HUES48 (cell line): ENCODE results near the gene TLE1.
A peak's percentile ranks its signal among the peaks of the same experiment; 100 is the strongest.
"Not testable (repeated sequence)": the region's sequence is repeated elsewhere in the genome, so short reads cannot be mapped to it uniquely, and the experiment has no call there.

Source experiments
- H3K27ac ChIP-seq: one replicate; pipeline ENCODE4 v1.7.0; 2013; ENCODE audit warnings: low read depth, low read length, inconsistent platforms
- H3K27me3 ChIP-seq: 2 replicates; pipeline ENCODE4 v1.6.1; 2013; ENCODE audit warnings: mild to moderate bottlenecking, low read length; ENCODE audit not compliant: control insufficient read depth, insufficient read depth
- H3K36me3 ChIP-seq: 2 replicates; pipeline ENCODE4 v1.6.1; 2013; ENCODE audit warnings: low read length; ENCODE audit not compliant: control insufficient read depth, insufficient read depth
- H3K4me1 ChIP-seq: 2 replicates; pipeline ENCODE4 v1.6.1; 2013; ENCODE audit warnings: mild to moderate bottlenecking, low read length; ENCODE audit not compliant: control insufficient read depth, insufficient read depth
- H3K4me3 ChIP-seq: 2 replicates; pipeline ENCODE4 v1.5.1; 2013; ENCODE audit warnings: mild to moderate bottlenecking, low read depth, low read length
- H3K9ac ChIP-seq: 2 replicates; pipeline ENCODE4 v1.6.1; 2013; ENCODE audit warnings: mild to moderate bottlenecking, low read depth, low read length, moderate library complexity
- H3K9me3 ChIP-seq: 2 replicates; pipeline ENCODE4 v1.6.1; 2013; ENCODE audit warnings: low read length; ENCODE audit not compliant: control insufficient read depth, insufficient read depth

The TLE1 gene

GRCh38 chr9:81717061-81717746, 27.9 kb upstream of the TLE1 start:
- Histone ChIP-seq H3K4me1 (peaks cover 21% of the 10 kb centered on the region), H3K4me3 (no peak overlapping the region; the same call in 1 of the 2 replicates), H3K36me3 (no peaks in the 10 kb centered on the region), H3K9me3 (no peaks in the 10 kb centered on the region), H3K9ac (no peak overlapping the region), H3K27me3 (no peaks in the 10 kb centered on the region), H3K27ac (peak overlapping the region; percentile 70)

DNA sequence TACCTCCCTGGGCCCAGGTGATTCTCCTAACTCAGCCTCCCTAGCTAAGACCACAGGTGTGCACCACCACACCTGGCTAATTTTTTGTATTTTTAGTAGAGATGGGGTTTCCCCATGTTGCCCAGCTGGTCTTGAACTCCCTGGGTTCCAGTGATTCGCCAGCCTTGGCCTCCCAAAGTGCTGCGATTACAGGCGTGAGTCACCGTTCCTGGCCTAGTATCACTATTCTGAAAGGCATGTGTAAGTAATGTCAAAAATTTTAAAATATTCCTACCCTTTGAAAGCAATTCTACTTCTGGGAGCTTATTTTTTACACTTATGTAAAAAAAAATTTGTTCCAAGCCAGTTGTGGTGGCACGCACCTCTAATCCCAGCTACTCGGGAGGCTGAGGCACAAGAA, 27.1 kb upstream of the TLE1 start:
- Histone ChIP-seq H3K4me1 (peaks cover 21% of the 10 kb centered on the region), H3K27ac (peak overlapping the region; percentile 70), H3K27me3 (no peaks in the 10 kb centered on the region), H3K36me3 (no peaks in the 10 kb centered on the region), H3K4me3 (no peak overlapping the region), H3K9ac (no peak overlapping the region), H3K9me3 (no peaks in the 10 kb centered on the region)

DNA sequence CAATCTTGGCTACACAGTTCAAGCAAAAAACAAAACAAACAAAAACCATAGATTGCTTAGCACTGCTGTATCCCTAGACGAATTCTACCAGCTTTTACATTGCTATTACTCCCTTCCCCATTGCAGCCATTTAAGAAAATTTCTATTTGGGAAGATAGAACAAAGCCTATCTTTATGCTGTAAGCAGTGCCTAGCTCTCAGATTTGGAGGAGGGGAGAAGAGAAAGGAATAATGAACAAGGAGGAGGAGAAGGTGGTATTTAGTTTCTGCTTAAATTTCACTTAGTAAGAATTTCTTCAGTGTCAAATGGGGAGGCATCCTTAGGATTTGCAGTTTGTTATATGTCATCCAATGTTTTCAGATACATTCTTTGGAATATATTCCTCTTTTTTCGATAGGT, 16.2 kb upstream of the TLE1 start:
- Histone ChIP-seq H3K4me3 (no peak overlapping the region), H3K36me3 (no peaks in the 10 kb centered on the region), H3K4me1 (no peaks in the 10 kb centered on the region), H3K27ac (no peak overlapping the region), H3K9me3 (no peaks in the 10 kb centered on the region), H3K27me3 (no peaks in the 10 kb centered on the region), H3K9ac (no peak overlapping the region)

DNA sequence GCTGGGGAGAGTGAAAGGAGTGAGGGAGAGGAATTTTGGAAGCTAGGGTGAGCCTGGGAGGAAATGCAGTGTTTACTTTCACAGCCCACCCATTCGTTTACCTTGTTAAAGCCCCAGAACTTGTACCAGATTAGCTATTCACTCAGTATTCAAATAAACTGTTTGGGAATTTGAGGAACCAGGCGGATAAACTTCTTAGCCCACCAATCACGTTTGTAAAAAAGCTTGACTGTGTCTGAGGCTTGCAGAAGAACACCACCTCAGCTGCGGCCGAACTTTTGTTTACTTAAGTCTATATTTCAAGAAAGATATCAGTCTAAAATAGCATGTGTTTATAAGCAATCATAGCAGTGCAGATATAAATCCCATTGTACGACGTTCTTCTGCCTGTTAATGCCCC, 5.2 kb upstream of the TLE1 start:
- Histone ChIP-seq H3K9me3 (no peaks in the 10 kb centered on the region), H3K4me3 (no peak overlapping the region), H3K27ac (no peak overlapping the region), H3K4me1 (peaks cover 37% of the 10 kb centered on the region), H3K36me3 (no peaks in the 10 kb centered on the region), H3K9ac (no peak overlapping the region), H3K27me3 (peaks cover 15% of the 10 kb centered on the region)

GRCh38 chr9:81693671-81694378, 4.5 kb upstream of the TLE1 start:
- Histone ChIP-seq H3K9me3 (no peaks in the 10 kb centered on the region), H3K27ac (no peak overlapping the region), H3K4me3 (no peak overlapping the region), H3K9ac (no peak overlapping the region), H3K36me3 (no peaks in the 10 kb centered on the region), H3K4me1 (peaks cover 30% of the 10 kb centered on the region), H3K27me3 (peaks cover 15% of the 10 kb centered on the region)

GRCh38 chr9:81690251-81690851, 1.0 kb upstream of the TLE1 start:
- no peaks in the 10 kb centered on the region for H3K9me3 ChIP-seq
- H3K4me3 ChIP-seq = peak overlapping the region; percentile 74
- peaks cover 16% of the 10 kb centered on the region for H3K36me3 ChIP-seq
- H3K4me1 ChIP-seq = peaks cover 39% of the 10 kb centered on the region
- peaks cover 15% of the 10 kb centered on the region for H3K27me3 ChIP-seq
- peak overlapping the region; percentile 60 for H3K9ac ChIP-seq
- peak overlapping the region; percentile 68 for H3K27ac ChIP-seq

- H3K27ac ChIP-seq = peak overlapping the region; percentile 98
- peaks cover 29% of the 10 kb centered on the region for H3K36me3 ChIP-seq
- H3K4me1 ChIP-seq = peaks cover 43% of the 10 kb centered on the region
- H3K9ac ChIP-seq = peak overlapping the region; percentile 68
- peaks cover 15% of the 10 kb centered on the region for H3K27me3 ChIP-seq
- peak overlapping the region; percentile 91 for H3K4me3 ChIP-seq
- H3K9me3 ChIP-seq = not testable (repeated sequence)
Observed at GRCh38 chr9:81689093-81689342, 329 bp downstream of the TLE1 start.

- Histone ChIP-seq H3K4me3 (peak overlapping the region; percentile 91), H3K27me3 (peaks cover 15% of the 10 kb centered on the region), H3K36me3 (peaks cover 34% of the 10 kb centered on the region), H3K9ac (peak overlapping the region; percentile 68), H3K4me1 (peaks cover 43% of the 10 kb centered on the region), H3K27ac (peak overlapping the region; percentile 98)
- not testable (repeated sequence) for H3K9me3 ChIP-seq
Observed at GRCh38 chr9:81688262-81689092, 870 bp downstream of the TLE1 start.

DNA sequence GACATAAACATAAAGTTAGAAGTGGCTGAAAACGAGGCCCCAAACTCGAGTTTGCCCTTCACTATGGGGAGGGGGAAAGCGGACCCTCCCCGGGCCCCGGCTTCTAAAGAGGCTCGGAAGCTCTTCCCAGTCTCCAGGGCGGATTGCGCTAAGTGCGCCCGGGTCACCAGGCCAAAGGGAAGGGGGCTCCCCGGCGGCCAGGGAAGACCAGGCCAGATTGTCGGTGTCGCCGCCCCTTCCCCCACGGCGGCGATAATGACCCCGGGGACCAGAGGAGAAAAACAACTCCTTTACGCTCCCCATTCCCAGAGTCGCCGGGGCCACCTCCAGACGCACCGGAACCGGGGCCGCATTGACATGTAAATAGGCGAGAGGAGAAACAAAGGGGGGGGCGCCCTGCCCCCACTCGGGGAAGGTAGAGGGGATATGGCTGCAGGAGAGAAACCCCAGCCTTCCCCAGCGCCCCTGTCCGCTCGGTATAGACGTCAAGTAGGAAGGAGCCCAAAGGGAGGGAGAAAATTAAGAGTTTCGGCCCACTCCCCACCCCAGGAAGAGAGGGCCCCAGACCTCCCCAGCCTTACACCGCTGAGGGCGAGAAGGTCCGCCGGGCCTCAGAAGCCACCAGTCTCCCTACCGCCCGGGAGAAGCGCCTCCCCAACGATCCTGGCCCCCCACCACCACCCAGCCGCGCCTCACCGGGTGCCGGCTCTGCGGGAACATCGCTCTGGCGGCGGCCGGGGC, 1.7 kb downstream of the TLE1 start:
- H3K27ac ChIP-seq = peak overlapping the region; percentile 98
- H3K36me3 ChIP-seq = peaks cover 42% of the 10 kb centered on the region
- peak overlapping the region; percentile 68 for H3K9ac ChIP-seq
- peaks cover 47% of the 10 kb centered on the region for H3K4me1 ChIP-seq
- no peaks in the 10 kb centered on the region for H3K9me3 ChIP-seq
- peak overlapping the region; percentile 91 for H3K4me3 ChIP-seq
- peaks cover 15% of the 10 kb centered on the region for H3K27me3 ChIP-seq

GRCh38 chr9:81686614-81687520, 2.5 kb downstream of the TLE1 start:
- Histone ChIP-seq H3K4me1 (peaks cover 47% of the 10 kb centered on the region), H3K36me3 (peaks cover 50% of the 10 kb centered on the region), H3K27me3 (peaks cover 14% of the 10 kb centered on the region), H3K4me3 (peak overlapping the region; percentile 91), H3K9ac (peak overlapping the region; percentile 68), H3K27ac (peak overlapping the region; percentile 98), H3K9me3 (no peaks in the 10 kb centered on the region)
